ENCODE measurements around the gene DCN.
"Not testable (repeated sequence)": the region's sequence is repeated elsewhere in the genome, so short reads cannot be mapped to it uniquely, and the experiment has no call there.

DCN gene, protein sequence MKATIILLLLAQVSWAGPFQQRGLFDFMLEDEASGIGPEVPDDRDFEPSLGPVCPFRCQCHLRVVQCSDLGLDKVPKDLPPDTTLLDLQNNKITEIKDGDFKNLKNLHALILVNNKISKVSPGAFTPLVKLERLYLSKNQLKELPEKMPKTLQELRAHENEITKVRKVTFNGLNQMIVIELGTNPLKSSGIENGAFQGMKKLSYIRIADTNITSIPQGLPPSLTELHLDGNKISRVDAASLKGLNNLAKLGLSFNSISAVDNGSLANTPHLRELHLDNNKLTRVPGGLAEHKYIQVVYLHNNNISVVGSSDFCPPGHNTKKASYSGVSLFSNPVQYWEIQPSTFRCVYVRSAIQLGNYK

DNA sequence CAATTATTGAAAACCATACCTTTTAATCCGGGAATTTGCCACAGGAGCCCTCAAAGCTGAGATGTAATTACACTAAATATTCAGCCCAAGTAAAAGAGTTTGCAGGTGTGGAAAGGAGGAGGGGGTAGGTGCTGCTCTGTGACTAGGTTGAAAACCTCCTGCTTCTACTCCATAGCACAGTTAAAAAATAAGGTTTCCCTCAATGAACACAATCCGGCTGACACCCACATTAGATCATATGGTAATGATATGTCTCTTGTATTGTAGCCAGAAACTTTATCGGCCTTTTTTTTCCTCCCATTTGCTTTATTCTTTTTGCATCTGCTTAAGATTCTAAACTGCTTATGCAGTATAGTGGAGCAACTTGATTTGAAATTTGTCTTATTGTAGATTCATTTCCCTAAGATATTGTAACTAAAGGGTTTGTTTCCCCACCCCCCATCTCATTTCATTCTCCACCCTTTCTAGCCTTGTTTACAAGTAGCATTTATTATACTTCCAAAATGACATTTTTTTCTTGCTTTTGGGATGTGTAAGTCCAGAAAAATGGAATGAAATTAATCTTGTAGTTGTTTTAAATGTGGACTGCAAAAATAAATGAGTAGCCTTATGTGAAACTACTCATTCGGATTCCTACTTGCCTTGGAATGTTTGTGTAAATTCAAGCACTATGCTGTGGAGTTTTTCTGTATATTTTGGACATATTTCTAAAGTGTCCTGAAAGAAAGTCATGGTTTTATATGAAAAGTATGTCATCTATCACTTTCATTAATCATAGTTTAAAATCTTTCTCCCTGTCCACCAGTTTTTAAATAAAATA lies at the start of gene DCN:
DCN (minus strand) TSS at position 182 of the 820 bp plus-strand sequence. CDS start 4,265 bp downstream, outside the sequence.
- DNase-seq (ENCODE audit: low read depth in 1 of 2, low spot score in 1 of 2) = no peak

DNA sequence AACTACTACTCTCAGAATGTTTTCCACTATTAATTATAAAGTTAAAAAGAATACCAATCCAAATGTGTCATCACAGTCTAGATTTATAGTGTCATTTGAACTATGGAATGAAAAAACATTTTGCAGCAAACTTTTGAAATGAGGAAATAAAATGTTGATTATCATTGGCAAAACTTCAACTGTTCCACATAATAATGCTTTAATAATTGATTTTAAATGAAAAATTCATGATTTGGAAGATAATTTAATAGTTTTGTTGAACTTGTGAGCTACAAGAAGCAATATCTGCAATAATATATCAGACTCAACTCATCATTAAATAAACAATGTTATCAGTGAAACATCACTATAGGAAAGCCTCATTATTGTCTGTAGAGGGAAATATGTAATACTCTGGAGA lies 48.2 kb upstream of the DCN start:
- no peak for DNase-seq (ENCODE audit: low read depth in 1 of 2, low spot score in 1 of 2)

DNA sequence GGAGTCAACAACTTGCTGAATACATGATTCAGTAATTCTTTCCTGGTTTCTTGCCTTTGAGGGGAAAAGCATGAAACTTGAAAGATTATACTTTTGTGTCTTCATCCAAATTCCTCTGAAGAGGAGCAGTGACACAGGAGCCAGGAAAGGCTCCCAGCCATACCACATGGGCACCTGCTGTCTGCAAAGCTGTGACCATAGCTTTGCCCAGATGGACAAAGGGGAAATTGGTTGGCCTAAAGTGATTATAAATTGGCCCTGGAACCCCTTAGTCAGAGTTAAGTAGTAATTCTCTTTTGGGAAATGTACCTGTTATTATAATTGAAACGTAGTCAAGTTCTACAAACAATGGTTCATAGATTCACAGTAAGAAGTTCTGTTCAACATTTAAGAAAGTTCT lies 44.3 kb upstream of the DCN start:
- DNase-seq (ENCODE audit: low read depth in 1 of 2, low spot score in 1 of 2) = no peak

DNA sequence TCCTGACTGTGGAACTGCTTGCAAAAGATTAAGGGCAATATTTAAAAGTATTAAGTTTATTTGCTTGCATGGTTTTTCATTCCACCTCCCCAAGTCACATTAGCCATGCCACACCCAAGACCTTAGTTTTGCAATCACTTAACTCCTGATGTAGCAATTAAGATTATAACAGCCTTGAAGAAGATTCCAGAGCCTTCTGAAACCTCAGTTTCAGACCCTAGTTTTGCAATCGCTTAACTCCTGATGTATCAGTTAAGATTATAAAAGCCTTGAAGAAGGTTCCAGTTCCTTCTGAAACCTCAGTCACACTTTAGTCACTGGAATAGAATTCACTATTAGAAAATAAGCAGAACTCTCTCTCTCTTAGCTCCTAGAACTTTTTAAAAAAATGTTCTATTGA lies 42.7 kb upstream of the DCN start:
- DNase-seq (ENCODE audit: low read depth in 1 of 2, low spot score in 1 of 2) = no peak

DNA sequence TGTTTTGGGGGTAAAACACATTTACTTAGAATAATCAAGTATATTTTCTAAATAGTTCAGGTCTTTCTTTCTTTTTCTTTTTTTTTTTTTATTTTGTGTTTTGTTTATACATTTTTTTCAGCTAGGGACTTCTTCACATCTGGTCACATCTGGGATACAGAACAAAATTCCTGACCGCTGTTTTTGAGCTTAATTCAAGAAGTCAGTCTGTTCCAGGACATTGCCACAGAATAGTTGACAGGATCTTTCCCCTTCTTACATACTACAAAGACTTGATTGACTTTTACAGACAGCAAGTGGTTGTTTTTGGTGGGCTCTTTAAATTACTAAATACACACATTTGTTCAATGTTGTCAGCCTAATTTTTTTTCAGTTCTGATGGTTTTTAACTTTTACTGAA lies 41.8 kb upstream of the DCN start:
- DNase-seq (ENCODE audit: low read depth in 1 of 2, low spot score in 1 of 2) = no peak

DNA sequence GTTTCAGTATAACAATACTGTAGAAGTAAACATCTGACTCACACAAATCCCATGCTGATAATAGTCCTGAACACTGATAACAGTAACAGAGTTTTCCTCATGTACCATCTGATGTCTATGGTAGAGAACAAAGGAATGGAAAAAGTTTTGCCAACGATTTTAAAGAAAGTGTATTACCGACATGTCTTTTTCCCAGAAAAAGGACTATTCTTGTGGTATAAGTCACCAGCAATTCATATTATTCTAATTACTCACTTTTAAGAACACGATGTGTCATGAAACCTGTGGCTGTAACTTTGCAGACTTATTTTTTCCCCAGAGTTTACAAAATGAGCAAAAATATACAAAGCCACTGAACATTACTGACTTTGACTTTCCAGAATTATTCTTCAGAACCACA lies 40.1 kb upstream of the DCN start:
- DNase-seq (ENCODE audit: low read depth in 1 of 2, low spot score in 1 of 2) = no peak

DNA sequence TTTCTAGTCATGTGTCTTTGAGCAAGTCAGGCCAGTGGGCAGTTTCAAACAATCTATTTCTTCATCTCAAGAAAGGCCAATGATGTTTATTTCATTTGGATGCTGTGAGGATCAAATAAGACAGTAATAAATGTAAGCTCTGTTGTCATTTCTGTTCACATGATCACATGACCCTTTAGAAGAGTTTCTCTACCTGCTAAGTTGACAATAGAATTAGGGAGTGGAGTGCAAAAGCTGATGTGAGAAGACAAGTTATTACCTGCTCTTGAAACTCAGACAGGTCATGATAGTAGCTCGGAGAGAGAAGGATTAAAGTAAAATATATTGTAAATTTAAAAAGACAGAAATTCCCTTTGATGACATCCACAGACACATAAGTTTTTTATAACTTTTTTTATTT lies 37.3 kb upstream of the DCN start:
- no peak for DNase-seq (ENCODE audit: low read depth in 1 of 2, low spot score in 1 of 2)

DNA sequence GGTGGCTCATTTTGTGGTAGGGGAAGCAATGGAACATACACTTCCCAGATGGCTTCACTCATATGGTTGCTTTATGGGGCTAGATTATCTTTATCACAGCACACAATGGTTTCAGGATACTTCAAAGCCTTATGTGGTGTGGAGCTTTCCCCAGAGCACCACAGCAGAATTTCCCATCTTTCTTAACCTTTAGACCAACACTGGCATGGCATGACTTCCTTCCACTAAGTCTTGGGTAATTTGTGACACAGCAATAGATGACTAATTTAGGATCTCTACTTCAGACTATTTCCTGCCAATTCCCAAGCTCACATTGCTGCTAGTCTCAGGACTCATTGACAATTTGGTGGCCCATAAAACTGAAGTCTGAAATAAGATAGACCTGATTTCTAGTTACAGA lies 36.9 kb upstream of the DCN start:
- no peak for DNase-seq (ENCODE audit: low read depth in 1 of 2, low spot score in 1 of 2)

DNA sequence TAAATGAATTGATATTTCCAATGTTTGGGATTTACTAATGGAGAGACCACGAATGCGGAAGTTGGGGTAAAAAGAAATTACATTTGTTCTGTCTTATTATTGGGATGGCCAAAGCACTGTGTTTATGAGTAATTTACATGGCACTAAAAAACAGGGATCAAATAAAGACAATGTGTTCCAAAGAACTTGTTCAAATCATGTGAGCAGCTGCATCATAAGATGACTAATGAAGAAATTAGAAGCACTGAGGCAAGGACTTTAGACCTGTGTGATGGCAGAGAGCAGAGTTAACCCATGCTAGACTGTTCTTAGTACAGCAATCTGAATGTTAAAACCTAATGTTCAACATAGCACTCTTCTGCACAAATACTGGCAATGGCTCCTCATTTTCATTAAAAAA lies 34.3 kb upstream of the DCN start:
- no peak for DNase-seq (ENCODE audit: low read depth in 1 of 2, low spot score in 1 of 2)

DNA sequence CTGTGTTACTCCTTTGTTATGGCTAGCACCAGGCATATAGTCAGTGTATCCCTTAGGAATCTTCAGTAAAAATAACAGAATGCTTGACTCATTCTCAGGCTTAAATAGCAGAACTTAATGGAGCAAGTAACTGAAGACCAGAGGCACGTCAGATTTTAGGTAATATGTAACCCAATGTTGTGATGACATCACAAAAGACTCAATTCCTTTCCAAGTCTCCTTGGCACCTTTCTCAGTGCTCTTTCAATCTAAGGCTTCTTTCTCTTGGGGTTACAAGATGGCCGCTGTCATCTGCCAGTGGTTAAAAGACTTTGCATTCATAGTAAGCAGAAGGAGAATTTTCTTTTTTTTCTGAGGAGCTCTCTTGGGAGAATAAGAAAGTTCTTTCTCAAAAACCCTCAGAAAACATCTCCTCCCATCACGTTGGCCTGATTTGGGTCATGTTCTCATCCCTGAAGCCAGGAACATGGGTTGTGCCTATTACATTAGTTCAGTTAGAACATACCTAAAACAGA lies 33.4 kb upstream of the DCN start:
- no peak for DNase-seq (ENCODE audit: low read depth in 1 of 2, low spot score in 1 of 2)

DNA sequence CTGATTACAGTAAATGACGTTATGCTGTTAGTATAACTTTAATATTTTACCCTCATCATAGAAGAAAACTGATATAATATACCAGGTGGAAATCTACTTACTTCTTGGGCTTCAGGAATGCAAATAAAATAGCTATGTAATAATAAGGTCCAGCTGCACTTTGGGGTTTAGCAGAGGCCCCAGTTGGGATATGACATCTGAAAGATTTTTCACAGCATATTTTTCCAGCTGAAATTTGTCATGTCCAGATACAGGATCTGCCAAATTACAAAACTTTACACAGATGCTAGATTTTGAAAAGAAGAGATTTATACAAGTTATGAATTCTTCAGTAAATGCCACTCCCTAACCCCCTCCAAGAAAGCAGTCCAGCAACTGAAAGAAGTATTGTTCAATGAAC lies 29.2 kb upstream of the DCN start:
- DNase-seq (ENCODE audit: low read depth in 1 of 2, low spot score in 1 of 2) = no peak

DNA sequence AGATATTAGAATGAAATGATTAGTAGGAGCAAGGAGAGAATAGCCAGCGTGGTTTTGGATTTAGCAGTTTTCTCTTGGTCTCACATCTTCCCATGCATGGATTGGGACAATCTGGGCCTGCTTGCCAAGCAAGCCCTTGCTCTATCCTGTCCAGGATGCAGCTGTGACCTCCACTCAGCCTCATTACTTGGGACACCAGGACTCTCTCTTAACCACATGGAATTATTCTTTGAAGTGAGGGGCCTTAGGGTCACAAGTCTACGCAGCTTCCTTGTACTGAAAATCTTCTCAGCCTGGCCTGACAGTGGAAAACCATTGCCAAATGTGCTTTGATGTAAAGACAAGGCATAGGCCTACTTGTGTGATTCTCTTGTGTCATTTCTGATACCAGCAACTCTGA lies 28.0 kb upstream of the DCN start:
- no peak for DNase-seq (ENCODE audit: low read depth in 1 of 2, low spot score in 1 of 2)

DNA sequence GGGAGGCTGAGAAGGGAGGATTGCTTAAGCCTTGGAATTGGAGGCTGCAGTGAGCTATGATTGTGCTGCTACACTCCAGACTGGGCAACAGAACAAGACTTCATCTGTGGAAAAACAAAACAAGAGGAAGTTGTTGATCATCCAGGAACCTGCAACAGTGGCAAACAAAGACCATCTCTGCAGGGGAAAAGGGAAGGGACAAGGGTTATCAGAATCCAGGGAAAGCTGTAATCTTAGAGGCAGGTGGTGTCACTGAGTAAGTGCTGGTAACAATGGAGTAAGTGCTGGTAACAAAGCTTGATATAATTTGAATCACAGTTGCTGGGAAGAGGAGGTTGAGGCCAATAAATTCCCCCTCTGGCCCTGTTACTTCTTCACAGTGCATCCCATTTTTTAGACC lies 27.5 kb upstream of the DCN start:
- DNase-seq (ENCODE audit: low read depth in 1 of 2, low spot score in 1 of 2) = no peak

DNA sequence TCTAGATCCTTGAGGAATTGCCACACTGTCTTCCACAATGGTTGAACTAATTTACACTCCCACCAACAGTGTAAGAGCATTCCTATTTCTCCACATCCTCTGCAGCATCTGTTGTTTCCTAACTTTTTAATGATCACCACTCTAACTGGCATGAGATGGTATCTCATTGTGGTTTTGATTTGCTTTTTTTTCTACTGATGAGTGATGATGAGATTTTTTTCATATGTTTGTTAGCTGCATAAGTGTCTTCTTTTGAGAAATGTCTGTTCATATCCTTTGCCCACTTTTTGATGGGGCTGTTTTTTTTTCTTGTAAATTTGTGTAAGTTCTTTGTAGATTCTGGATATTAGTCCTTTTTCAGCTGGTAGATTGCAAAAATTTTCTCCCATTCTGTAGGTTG lies 24.7 kb upstream of the DCN start:
- DNase-seq (ENCODE audit: low read depth in 1 of 2, low spot score in 1 of 2) = not testable (repeated sequence)

DNA sequence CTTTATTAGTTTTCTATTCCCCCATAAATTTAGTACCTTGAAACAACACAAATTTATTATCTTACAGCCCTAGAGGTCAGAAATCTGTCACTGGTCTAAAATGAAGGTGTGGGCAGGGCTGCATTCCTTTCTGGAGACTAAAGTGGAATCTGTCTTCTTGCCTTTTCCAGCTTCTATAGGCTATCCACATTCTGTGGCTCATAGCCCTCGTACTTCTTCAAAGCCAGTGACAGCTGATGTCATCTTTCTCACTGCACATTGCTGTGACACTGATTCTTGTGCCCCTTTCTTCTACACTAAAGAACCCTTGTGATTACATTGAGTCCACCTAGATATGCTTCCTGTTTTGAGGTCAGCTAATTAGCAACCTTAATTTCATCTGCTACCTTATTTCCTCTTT lies 23.2 kb upstream of the DCN start:
- DNase-seq (ENCODE audit: low read depth in 1 of 2, low spot score in 1 of 2) = no peak

DNA sequence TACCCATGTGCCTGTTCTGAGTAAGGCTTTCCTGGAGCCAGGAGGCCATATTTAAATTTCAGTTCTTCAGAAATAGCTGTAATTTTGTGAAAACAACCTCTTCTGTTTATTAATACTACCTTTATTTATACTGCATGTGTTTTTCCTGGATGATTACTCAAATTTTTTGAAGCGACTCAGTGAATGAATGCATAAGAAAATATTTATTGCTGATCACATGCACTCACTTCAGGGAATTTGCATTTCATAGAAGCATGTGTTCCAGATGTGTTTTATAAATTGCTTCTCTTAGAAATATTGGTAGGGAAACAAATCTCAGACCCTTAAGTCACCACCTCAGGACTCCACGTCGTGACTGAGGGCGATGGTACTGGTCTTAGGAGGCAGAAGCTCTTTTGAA lies 21.8 kb upstream of the DCN start:
- no peak for DNase-seq (ENCODE audit: low read depth in 1 of 2, low spot score in 1 of 2)

DNA sequence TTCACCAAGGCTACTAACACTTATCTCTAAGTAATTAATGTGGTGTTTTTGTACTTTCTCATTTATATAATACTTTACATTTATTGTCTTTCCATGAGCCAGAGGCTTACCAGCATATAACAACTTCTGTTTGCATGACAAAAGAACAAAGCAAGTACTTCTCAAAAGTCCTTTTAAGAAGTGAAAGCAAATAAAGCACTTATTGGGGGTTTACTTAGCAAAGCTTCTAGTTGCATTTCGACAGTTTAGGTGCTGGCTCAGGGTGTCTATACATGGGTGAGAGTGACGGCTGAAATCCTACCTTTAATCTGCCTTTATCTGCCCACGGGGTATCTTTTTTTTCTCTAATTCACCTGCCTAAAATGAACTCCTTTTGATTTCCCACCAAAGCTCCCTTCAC lies 21.0 kb upstream of the DCN start:
- no peak for DNase-seq (ENCODE audit: low read depth in 1 of 2, low spot score in 1 of 2)

DNA sequence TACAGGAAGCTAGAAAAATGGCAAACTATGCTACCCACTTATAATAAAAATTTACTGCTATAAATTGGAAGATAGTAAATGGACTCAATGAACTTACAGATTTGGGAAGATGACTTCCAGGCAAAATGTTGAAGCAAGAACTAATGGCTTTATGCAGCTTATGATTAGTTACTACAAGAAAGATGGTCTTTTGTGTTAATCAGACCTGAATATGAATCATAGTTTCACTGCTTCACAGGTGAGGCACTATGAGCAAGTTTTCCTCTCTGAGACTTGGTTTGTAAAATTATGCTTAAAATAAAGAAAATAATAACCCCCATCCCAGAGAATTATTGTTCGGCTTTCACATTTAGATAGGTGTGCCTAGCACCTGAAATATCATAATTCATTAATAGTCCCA lies 19.8 kb upstream of the DCN start:
- DNase-seq (ENCODE audit: low read depth in 1 of 2, low spot score in 1 of 2) = no peak

DNA sequence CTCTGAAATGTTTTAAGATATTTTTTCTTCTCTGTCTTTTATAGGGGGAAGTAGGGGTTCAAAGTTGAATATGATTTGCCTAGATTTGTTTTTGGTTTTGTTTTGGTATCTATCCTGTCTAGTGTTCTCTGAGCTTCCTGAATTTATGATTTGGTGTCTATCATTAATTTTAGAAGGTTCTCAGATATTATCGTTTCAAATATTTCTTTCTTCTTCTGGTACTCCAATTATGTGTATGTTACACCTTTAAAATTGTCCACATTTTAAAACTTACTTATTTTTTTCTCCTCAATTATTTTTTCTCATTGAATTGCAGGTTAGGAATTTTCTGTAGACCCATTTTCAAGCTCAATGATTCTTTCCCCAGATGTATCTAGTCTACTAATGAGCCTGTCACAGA lies 13.8 kb upstream of the DCN start:
- no peak for DNase-seq (ENCODE audit: low read depth in 1 of 2, low spot score in 1 of 2)

DNA sequence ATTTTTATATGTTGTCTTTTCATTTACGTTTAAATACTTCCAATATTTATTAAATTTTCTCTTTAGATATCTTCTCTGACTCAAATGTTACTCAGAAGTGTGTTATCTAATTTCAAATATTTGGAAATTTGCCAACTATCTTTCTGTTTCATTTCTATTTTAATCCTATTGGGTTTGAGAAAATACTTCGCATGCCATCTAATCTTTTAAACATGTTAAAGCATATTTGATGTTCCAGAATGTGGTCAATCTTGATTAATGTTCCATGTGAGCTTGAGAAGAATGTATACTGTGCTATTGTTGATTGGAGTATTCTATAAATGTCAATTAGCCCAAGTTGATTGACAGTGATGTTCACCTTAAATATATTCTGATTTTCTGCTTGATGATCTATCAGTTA lies 11.9 kb upstream of the DCN start:
- no peak for DNase-seq (ENCODE audit: low read depth in 1 of 2, low spot score in 1 of 2)

DNA sequence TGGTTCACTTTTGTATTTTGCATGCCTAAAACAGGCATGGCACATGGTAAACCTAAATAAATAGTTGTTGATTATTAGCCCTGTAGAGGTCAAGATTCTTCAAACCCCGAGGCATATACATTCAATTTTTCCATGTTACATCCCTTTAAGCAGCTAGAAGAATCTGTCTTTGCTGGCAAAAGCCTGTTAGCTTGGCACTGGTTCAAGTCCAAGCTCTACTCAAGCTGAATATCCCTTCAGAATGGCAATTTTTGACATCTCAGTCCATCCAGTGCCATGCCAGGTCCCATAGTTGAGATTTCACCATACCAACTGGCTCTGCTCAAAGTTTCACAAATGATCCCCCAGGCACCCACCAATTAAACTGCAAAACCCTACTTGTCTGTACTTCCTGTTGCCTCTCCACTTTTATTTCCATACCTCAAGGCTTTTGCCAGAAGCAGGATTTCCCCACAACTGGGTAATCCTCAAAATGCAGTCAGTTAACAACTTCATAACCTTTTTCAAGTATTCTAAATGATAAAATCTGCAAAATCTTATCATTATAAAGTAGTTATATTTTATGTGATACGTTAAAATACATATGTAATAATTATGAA lies 9.0 kb upstream of the DCN start:
- DNase-seq (ENCODE audit: low read depth in 1 of 2, low spot score in 1 of 2) = no peak

DNA sequence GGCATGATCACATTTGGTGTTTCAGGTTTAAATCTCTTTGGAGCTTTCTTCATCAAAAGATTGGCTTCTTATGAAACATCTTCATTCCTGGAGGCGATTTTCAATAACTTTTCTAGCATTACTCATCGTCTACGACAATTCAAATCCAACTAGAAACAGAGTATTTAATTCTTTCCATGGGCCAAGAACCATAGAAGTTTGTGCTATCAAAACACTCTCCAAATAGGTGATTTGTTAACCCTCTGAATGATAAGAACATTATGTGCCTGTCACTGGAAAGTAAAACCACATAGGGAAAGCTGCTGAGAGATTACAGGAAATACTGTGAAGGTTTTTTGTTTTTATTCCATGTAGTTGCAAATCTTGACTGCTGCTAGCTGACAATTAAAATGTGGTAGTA lies 6.9 kb upstream of the DCN start:
- no peak for DNase-seq (ENCODE audit: low read depth in 1 of 2, low spot score in 1 of 2)
